Measurements from ENCODE around the gene EMILIN3. TPM values are rescaled to one million over a fixed set of nuclear protein-coding genes. Genes with fewer than 3 reads are reported as not detected.

Gene EMILIN3
- total RNA-seq, 2 experiments from 2014 or later: not detected

DNA sequence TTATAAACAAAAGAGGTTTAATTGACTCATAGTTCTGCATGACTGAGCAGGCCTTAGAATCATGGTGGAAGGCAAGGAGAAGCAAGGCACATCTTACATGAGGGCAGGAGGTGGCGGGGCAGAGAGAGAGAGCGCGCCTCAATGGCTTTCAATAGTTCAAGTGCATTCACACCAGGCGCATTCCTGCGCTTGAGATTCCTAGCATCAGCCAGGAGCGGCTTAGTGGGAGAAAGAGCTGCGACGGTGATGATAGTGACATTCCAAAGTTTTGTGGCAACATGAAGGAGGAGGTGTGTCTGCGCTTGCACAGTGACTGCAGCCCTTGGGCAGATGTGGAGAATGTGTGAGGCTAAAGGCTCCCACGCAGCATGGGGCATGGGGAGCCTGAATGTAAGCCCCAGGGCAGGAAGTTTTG is 25.0 kb upstream of the EMILIN3 start:
- H3K4me1 Mint-ChIP-seq (ENCODE audit: low read depth): no peaks in the 10 kb centered on the region
- no peaks in the 10 kb centered on the region for H3K36me3 Mint-ChIP-seq (ENCODE audit: low read depth)
- intact Hi-C loops (cut with micrococcal nuclease): no loop called here
- POLR2A ChIA-PET: no interaction called here
- no peaks in the 10 kb centered on the region for H3K9me3 Mint-ChIP-seq
- H3K27ac Mint-ChIP-seq: no peak overlapping the region
- CTCF ChIA-PET: no interaction called here
- TF ChIP-seq CTCF (IDR thresholded peaks at IDR 0.05): no peak
- DNase-seq: no peak
- H3K4me3 Mint-ChIP-seq: no peak overlapping the region
- H3K27me3 Mint-ChIP-seq: no peaks in the 10 kb centered on the region
- ATAC-seq: no peak

GRCh38 chr20:41390889-41391288 is 24.3 kb upstream of the EMILIN3 start:
- no peak overlapping the region for H3K27ac Mint-ChIP-seq
- no peak for DNase-seq
- POLR2A ChIA-PET: no interaction called here

GRCh38 chr20:41387444-41387851 is 20.8 kb upstream of the EMILIN3 start:
- Mint-ChIP-seq H3K27me3 (peaks cover 2% of the 10 kb centered on the region), H3K9me3 (no peaks in the 10 kb centered on the region), H3K4me3 (no peak overlapping the region), H3K36me3 (ENCODE audit: low read depth) (no peaks in the 10 kb centered on the region), H3K4me1 (ENCODE audit: low read depth) (no peaks in the 10 kb centered on the region), H3K27ac (no peak overlapping the region)
- no peak for DNase-seq
- ChIA-PET CTCF (no interaction called here), POLR2A (no interaction called here)
- intact Hi-C loops (cut with micrococcal nuclease): no loop called here
- TF ChIP-seq CTCF (IDR thresholded peaks at IDR 0.05): no peak
- ATAC-seq: no peak

More at GRCh38 chr20:41390889-41391288, 24.3 kb upstream of the EMILIN3 start:
- no peak overlapping the region for H3K4me3 Mint-ChIP-seq
- H3K27me3 Mint-ChIP-seq: no peaks in the 10 kb centered on the region
- no peaks in the 10 kb centered on the region for H3K9me3 Mint-ChIP-seq
- no peaks in the 10 kb centered on the region for H3K4me1 Mint-ChIP-seq (ENCODE audit: low read depth)
- no peak for ATAC-seq
- CTCF ChIA-PET: interaction anchor here (1.4 kb wide), 1 partner anchor 20 kb away, joined by 3 read pairs; no protein-coding TSS in a partner anchor
- intact Hi-C loops (cut with micrococcal nuclease): no loop called here
- TF ChIP-seq CTCF (IDR thresholded peaks at IDR 0.05): no peak
- no peaks in the 10 kb centered on the region for H3K36me3 Mint-ChIP-seq (ENCODE audit: low read depth)

- POLR2A ChIA-PET: no interaction called here
- Mint-ChIP-seq H3K27ac (no peak overlapping the region), H3K27me3 (peaks cover 2% of the 10 kb centered on the region), H3K4me1 (ENCODE audit: low read depth) (no peaks in the 10 kb centered on the region), H3K36me3 (ENCODE audit: low read depth) (no peaks in the 10 kb centered on the region), H3K4me3 (no peak overlapping the region), H3K9me3 (no peaks in the 10 kb centered on the region)
- intact Hi-C loops (cut with micrococcal nuclease): no loop called here
- ATAC-seq (no peak), DNase-seq (no peak)
- CTCF ChIA-PET: no interaction called here
- TF ChIP-seq CTCF (IDR thresholded peaks at IDR 0.05): no peak
Observed at GRCh38 chr20:41386502-41387427, 20.1 kb upstream of the EMILIN3 start.

- Mint-ChIP-seq H3K4me3 (no peak overlapping the region), H3K27ac (no peak overlapping the region), H3K27me3 (peaks cover 7% of the 10 kb centered on the region), H3K9me3 (no peaks in the 10 kb centered on the region), H3K36me3 (ENCODE audit: low read depth) (no peaks in the 10 kb centered on the region), H3K4me1 (ENCODE audit: low read depth) (no peaks in the 10 kb centered on the region)
- ChIA-PET POLR2A (interaction anchor here (1.2 kb wide), 1 partner anchor 11 kb away, joined by 3 read pairs; no protein-coding TSS in a partner anchor), CTCF (no interaction called here)
- ATAC-seq (no peak), DNase-seq (no peak)
- intact Hi-C loops (cut with micrococcal nuclease): no loop called here
- no peak for TF ChIP-seq CTCF (IDR thresholded peaks at IDR 0.05)
Observed at GRCh38 chr20:41382791-41383305, 16.2 kb upstream of the EMILIN3 start.
